A549 treated with Hydrocortisone at 1 μM for 4 hours (cell line): ENCODE measurements around the gene NUDT15. TPM values are rescaled to one million over a fixed set of nuclear protein-coding genes. Genes with fewer than 3 reads are reported as not detected.

Experiments used
- total RNA-seq: library from RNA; stranded (reverse); fragments of 200-300 nt; extraction: Qiagen RNA extraction; gene quantifications from 5 replicates; pipeline ENCODE4 v1.2.3, GENCODE V29; 2022

Gene NUDT15
- total RNA-seq, result 24.8 to 27.4 TPM (median 26.2 TPM) in 5 replicates

GRCh38 chr13:48037346-48038173, at the start of gene NUDT15:
NUDT15 (plus strand) TSS chr13:48037726; CDS start chr13:48037747, 21 bp downstream.

GRCh38 chr13:48001114-48001881, 36.2 kb upstream of the NUDT15 start, which contains the start of gene SUCLA2:
SUCLA2 (minus strand) TSS chr13:48001273; CDS start chr13:48001269, 4 bp downstream.

GRCh38 chr13:48094781-48095502, 57.4 kb downstream of the NUDT15 start, which contains the start of gene MED4:
MED4 (minus strand) TSS chr13:48095104; CDS start chr13:48095078, 26 bp downstream.

Other genes with a start within 250 kb of the NUDT15 start
- 26.6 to 30.2 TPM (median 27.4 TPM) in 5 replicates for gene SUCLA2, start 36.5 kb upstream of the NUDT15 start, total RNA-seq
- gene MED4, start 57.4 kb downstream of the NUDT15 start, total RNA-seq, result 35.0 to 42.5 TPM (median 36.4 TPM) in 5 replicates
- gene ITM2B, start 195.5 kb downstream of the NUDT15 start, total RNA-seq, result 125 to 175 TPM (median 161 TPM) in 5 replicates